ENCODE measurements around the gene CTPS2. TPM values are rescaled to one million over a fixed set of nuclear protein-coding genes. Genes with fewer than 3 reads are reported as not detected.
"Not testable (repeated sequence)": the region's sequence is repeated elsewhere in the genome, so short reads cannot be mapped to it uniquely, and the experiment has no call there.

The CTPS2 gene
- total RNA-seq, 1 experiment from 2014 or later: 3.8 TPM

DNA sequence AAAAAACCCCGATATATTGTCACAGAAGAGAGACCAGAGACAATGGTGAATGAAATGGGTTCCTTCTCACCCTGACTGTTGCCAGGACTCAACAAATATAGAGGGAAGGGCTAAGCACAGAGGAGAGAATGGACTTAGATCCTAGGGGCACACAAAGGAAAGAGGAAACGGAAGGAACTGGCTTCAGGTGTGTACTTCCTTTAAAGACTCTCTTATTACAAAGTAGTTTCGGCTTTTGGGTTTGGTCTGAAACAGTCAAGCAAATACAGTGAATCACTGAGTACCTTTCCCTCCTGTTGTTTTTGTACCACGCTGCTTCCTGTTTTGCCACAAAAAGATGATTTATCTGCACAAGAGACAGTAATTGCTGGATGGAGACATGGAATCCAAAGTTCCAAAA lies 108.6 kb downstream of the CTPS2 start:
- no TSS peak for BruUV-seq (replicated peaks)
- H3K36me3 ChIP-seq (ENCODE audit: control insufficient read depth, insufficient read depth, low read length): no peaks in the 10 kb centered on the region
- ATAC-seq (no peak), DNase-seq (ENCODE audit: low read depth, low spot score) (no peak)
- H3K9me3 ChIP-seq (ENCODE audit: control insufficient read depth, insufficient read depth, low read depth, low read length): no peaks in the 10 kb centered on the region
- CTCF ChIA-PET: no interaction called here
- H3K27ac ChIP-seq (ENCODE audit: low read length): no peak overlapping the region
- H3K4me3 ChIP-seq (ENCODE audit: low read depth in 2 of 2, low read length in 2 of 2): no peak overlapping the region
- H3K4me1 ChIP-seq (ENCODE audit: control insufficient read depth, insufficient read depth, low read length): no peaks in the 10 kb centered on the region
- no peaks in the 10 kb centered on the region for H3K27me3 ChIP-seq (ENCODE audit: control insufficient read depth, insufficient read depth, low read length)
- TF ChIP-seq, protein P1, sequence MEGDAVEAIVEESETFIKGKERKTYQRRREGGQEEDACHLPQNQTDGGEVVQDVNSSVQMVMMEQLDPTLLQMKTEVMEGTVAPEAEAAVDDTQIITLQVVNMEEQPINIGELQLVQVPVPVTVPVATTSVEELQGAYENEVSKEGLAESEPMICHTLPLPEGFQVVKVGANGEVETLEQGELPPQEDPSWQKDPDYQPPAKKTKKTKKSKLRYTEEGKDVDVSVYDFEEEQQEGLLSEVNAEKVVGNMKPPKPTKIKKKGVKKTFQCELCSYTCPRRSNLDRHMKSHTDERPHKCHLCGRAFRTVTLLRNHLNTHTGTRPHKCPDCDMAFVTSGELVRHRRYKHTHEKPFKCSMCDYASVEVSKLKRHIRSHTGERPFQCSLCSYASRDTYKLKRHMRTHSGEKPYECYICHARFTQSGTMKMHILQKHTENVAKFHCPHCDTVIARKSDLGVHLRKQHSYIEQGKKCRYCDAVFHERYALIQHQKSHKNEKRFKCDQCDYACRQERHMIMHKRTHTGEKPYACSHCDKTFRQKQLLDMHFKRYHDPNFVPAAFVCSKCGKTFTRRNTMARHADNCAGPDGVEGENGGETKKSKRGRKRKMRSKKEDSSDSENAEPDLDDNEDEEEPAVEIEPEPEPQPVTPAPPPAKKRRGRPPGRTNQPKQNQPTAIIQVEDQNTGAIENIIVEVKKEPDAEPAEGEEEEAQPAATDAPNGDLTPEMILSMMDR (IDR thresholded peaks at IDR 0.05): no peak
- TF ChIP-seq REST (IDR thresholded peaks at IDR 0.05; ENCODE audit: insufficient read depth in 1 of 2, low read depth in 2 of 2, low read length in 1 of 2) (no peak), TCF7L2 (IDR thresholded peaks at IDR 0.05; ENCODE audit: low read depth, low read length) (no peak), SIN3A (IDR thresholded peaks at IDR 0.05; ENCODE audit: borderline replicate concordance, insufficient read depth, low read depth, low read length) (no peak)
- POLR2A ChIA-PET: no interaction called here
- in situ Hi-C loops (cut with HindIII; ENCODE audit: low pct_unique_long_range_greater_than_20kb, low sequenced_read_pairs): no loop called here
- intact Hi-C loops (cut with micrococcal nuclease; ENCODE audit: unreplicated experiment): no loop called here

- CTCF ChIA-PET; POLR2A ChIA-PET; ATAC-seq; H3K27me3 ChIP-seq (ENCODE audit: control insufficient read depth, insufficient read depth, low read length); H3K4me3 ChIP-seq (ENCODE audit: low read depth in 2 of 2, low read length in 2 of 2); in situ Hi-C loops (cut with HindIII; ENCODE audit: low pct_unique_long_range_greater_than_20kb, low sequenced_read_pairs); BruUV-seq (replicated peaks); intact Hi-C loops (cut with micrococcal nuclease; ENCODE audit: unreplicated experiment); H3K36me3 ChIP-seq (ENCODE audit: control insufficient read depth, insufficient read depth, low read length); H3K27ac ChIP-seq (ENCODE audit: low read length); DNase-seq (ENCODE audit: low read depth, low spot score); H3K9me3 ChIP-seq (ENCODE audit: control insufficient read depth, insufficient read depth, low read depth, low read length); H3K4me1 ChIP-seq (ENCODE audit: control insufficient read depth, insufficient read depth, low read length): not testable (repeated sequence)
Measured at GRCh38 chrX:16603235-16603634, 109.2 kb downstream of the CTPS2 start.

DNA sequence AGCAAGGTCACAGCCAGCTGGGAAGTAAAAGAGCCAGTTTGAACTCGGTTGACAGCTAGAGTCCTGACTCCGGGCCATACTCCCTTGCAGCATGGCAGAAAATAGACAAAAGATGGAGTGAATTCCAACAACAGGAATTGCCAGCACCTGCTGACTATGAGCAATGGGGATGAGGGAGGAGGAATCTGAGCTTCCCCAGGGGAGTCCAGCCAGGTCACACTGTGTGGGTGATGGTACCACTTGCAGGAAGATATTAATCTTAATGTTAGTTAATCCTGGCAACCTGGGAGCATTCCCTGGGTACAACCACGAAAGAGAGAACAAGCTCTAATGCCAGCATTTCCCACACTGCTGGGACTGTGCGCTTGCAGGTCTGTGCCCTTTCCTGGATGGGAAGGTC lies 110.6 kb downstream of the CTPS2 start:
- in situ Hi-C loops (cut with HindIII; ENCODE audit: low pct_unique_long_range_greater_than_20kb, low sequenced_read_pairs): no loop called here
- Histone ChIP-seq H3K9me3 (ENCODE audit: control insufficient read depth, insufficient read depth, low read depth, low read length) (no peaks in the 10 kb centered on the region), H3K27me3 (ENCODE audit: control insufficient read depth, insufficient read depth, low read length) (no peaks in the 10 kb centered on the region), H3K36me3 (ENCODE audit: control insufficient read depth, insufficient read depth, low read length) (no peaks in the 10 kb centered on the region), H3K4me1 (ENCODE audit: control insufficient read depth, insufficient read depth, low read length) (no peaks in the 10 kb centered on the region), H3K4me3 (ENCODE audit: low read depth in 2 of 2, low read length in 2 of 2) (no peak overlapping the region), H3K27ac (ENCODE audit: low read length) (no peak overlapping the region)
- intact Hi-C loops (cut with micrococcal nuclease; ENCODE audit: unreplicated experiment): no loop called here
- DNase-seq (ENCODE audit: low read depth, low spot score) (no peak), ATAC-seq (no peak)
- no TSS peak for BruUV-seq (replicated peaks)
- POLR2A ChIA-PET: no interaction called here
- TF ChIP-seq TCF7L2 (IDR thresholded peaks at IDR 0.05; ENCODE audit: low read depth, low read length): no peak
- CTCF ChIA-PET: no interaction called here

All from Panc1 (cell line).